Measurements from ENCODE around the gene BTC. TPM values are rescaled to one million over a fixed set of nuclear protein-coding genes. Genes with fewer than 3 reads are reported as not detected.

Gene BTC
- polyA plus RNA-seq, 1 donor (not counting 4 experiments of a cell fraction or from before 2014, with no cell fraction given): 0.58 TPM

DNA sequence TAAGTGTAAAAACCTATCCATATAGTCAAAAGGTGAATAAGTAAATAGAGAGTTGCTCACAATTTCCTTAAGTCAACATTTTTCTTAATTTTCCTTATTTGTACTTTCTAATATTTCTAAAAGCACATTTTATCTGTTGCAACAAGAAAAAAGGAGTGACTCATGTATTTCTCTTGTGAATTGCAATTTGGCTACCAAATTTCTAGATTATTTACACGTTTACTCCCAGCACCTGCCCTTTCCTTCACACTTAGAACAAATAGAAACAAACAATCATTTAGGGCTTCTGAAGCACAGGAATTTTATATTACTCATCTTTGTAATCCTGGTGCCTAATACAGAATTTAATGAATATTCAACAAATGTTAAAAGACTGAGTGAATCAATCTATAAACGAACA is 22.2 kb downstream of the BTC start:
- FAIRE-seq (no peak), DNase-seq (ENCODE audit: low read depth, low spot score) (no peak)
- Histone ChIP-seq H2AFZ (ENCODE audit: control insufficient read depth, low read length) (no peak overlapping the region), H4K20me1 (ENCODE audit: control insufficient read depth, extremely low read depth, insufficient read depth, low read length) (no peaks in the 10 kb centered on the region), H3K4me3 (ENCODE audit: control insufficient read depth in 2 of 3, extremely low read depth in 1 of 3, insufficient read depth in 2 of 3, low read depth in 1 of 3, low read length in 3 of 3) (no peak overlapping the region), H3K9me3 (ENCODE audit: control insufficient read depth, low read depth, low read length) (no peaks in the 10 kb centered on the region), H3K79me2 (ENCODE audit: control insufficient read depth, insufficient read depth, low read length) (no peaks in the 10 kb centered on the region), H3K27me3 (ENCODE audit: control insufficient read depth, extremely low read depth, insufficient read depth, low read length) (no peaks in the 10 kb centered on the region), H3K4me1 (ENCODE audit: control insufficient read depth, extremely low read depth, insufficient read depth, low read length) (peaks cover 7% of the 10 kb centered on the region), H3K36me3 (ENCODE audit: control insufficient read depth in 2 of 2, extremely low read depth in 1 of 2, insufficient read depth in 2 of 2, low read length in 2 of 2) (no peaks in the 10 kb centered on the region), H3K4me2 (ENCODE audit: control insufficient read depth, extremely low read depth, insufficient read depth, low read depth, low read length) (no peak overlapping the region), H3K9me1 (ENCODE audit: control insufficient read depth, extremely low read depth, insufficient read depth, low read length) (no peaks in the 10 kb centered on the region), H3K27ac (ENCODE audit: control insufficient read depth, insufficient read depth, low read length) (no peak overlapping the region), H3K9ac (ENCODE audit: control insufficient read depth, extremely low read depth, insufficient read depth, low read length) (no peak overlapping the region)
- TF ChIP-seq EZH2 (IDR thresholded peaks at IDR 0.05; ENCODE audit: low read length): no peak
- TF ChIP-seq, protein P1, sequence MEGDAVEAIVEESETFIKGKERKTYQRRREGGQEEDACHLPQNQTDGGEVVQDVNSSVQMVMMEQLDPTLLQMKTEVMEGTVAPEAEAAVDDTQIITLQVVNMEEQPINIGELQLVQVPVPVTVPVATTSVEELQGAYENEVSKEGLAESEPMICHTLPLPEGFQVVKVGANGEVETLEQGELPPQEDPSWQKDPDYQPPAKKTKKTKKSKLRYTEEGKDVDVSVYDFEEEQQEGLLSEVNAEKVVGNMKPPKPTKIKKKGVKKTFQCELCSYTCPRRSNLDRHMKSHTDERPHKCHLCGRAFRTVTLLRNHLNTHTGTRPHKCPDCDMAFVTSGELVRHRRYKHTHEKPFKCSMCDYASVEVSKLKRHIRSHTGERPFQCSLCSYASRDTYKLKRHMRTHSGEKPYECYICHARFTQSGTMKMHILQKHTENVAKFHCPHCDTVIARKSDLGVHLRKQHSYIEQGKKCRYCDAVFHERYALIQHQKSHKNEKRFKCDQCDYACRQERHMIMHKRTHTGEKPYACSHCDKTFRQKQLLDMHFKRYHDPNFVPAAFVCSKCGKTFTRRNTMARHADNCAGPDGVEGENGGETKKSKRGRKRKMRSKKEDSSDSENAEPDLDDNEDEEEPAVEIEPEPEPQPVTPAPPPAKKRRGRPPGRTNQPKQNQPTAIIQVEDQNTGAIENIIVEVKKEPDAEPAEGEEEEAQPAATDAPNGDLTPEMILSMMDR (optimal IDR thresholded peaks at IDR 0.05 in 1 of 3, IDR thresholded peaks at IDR 0.05 in 1 of 3, conservative IDR thresholded peaks at IDR 0.05 in 1 of 3; ENCODE audit: extremely low read depth in 1 of 3, insufficient read depth in 2 of 3, low read length in 3 of 3): no peak
- dilution Hi-C loops (cut with MboI; ENCODE audit: extremely low pct_ligation_motif_present, low sequenced_read_pairs): no loop called here

DNA sequence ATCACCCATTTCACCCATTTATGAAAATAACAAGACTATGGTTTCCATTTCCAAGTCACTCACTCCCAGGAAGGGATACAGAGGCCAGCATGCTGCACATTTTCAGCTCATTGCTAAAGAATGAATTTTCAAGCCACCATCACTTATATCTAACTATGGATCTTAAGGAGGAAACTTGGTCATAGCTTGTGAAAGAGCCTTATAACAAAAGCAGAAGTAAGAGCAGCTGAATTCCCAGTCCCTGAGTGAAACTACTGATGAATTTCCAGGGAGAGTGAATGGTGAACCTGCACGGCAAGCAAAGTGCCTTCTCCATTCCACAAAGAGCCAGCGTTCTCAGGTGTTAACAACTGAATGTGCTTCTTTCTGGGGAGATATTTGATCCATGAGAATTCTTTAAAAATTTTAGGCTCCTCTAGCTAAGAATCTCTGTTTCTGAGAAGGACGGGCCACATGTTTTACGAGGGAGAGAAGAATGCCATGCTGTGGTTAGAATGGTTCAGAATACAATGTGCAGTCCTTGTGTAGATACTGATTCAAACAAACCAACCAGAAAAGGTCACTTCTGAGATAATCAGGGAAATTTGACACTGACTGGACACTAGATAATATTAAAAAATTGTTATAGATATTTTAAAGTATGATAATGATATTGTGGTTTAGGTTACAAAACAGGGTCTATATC is 24.0 kb downstream of the BTC start:
- no peak overlapping the region for H3K9ac ChIP-seq (ENCODE audit: control insufficient read depth, extremely low read depth, insufficient read depth, low read length)
- H3K27me3 ChIP-seq (ENCODE audit: control insufficient read depth, extremely low read depth, insufficient read depth, low read length): no peaks in the 10 kb centered on the region
- no peak for FAIRE-seq
- no peak overlapping the region for H3K4me3 ChIP-seq (ENCODE audit: control insufficient read depth in 2 of 3, extremely low read depth in 1 of 3, insufficient read depth in 2 of 3, low read depth in 1 of 3, low read length in 3 of 3)
- H3K9me3 ChIP-seq (ENCODE audit: control insufficient read depth, low read depth, low read length): no peaks in the 10 kb centered on the region
- no peaks in the 10 kb centered on the region for H4K20me1 ChIP-seq (ENCODE audit: control insufficient read depth, extremely low read depth, insufficient read depth, low read length)
- peaks cover 7% of the 10 kb centered on the region for H3K4me1 ChIP-seq (ENCODE audit: control insufficient read depth, extremely low read depth, insufficient read depth, low read length)
- H3K4me2 ChIP-seq (ENCODE audit: control insufficient read depth, extremely low read depth, insufficient read depth, low read depth, low read length): no peak overlapping the region
- dilution Hi-C loops (cut with MboI; ENCODE audit: extremely low pct_ligation_motif_present, low sequenced_read_pairs): no loop called here
- no peaks in the 10 kb centered on the region for H3K36me3 ChIP-seq (ENCODE audit: control insufficient read depth in 2 of 2, extremely low read depth in 1 of 2, insufficient read depth in 2 of 2, low read length in 2 of 2)
- no peak for DNase-seq (ENCODE audit: low read depth, low spot score)
- H2AFZ ChIP-seq (ENCODE audit: control insufficient read depth, low read length): no peak overlapping the region
- TF ChIP-seq EZH2 (IDR thresholded peaks at IDR 0.05; ENCODE audit: low read length): no peak
- TF ChIP-seq, protein P1 (optimal IDR thresholded peaks at IDR 0.05 in 1 of 3, IDR thresholded peaks at IDR 0.05 in 1 of 3, conservative IDR thresholded peaks at IDR 0.05 in 1 of 3; ENCODE audit: extremely low read depth in 1 of 3, insufficient read depth in 2 of 3, low read length in 3 of 3): no peak
- H3K9me1 ChIP-seq (ENCODE audit: control insufficient read depth, extremely low read depth, insufficient read depth, low read length): no peaks in the 10 kb centered on the region
- no peaks in the 10 kb centered on the region for H3K79me2 ChIP-seq (ENCODE audit: control insufficient read depth, insufficient read depth, low read length)
- no peak overlapping the region for H3K27ac ChIP-seq (ENCODE audit: control insufficient read depth, insufficient read depth, low read length)

All from keratinocyte (primary cell).